Suprapubic skin (tissue), 4 donors: ENCODE measurements around the gene NANS. TPM values are rescaled to one million over a fixed set of nuclear protein-coding genes. Genes with fewer than 3 reads are reported as not detected.
"Not testable (repeated sequence)": the region's sequence is repeated elsewhere in the genome, so short reads cannot be mapped to it uniquely, and the experiment has no call there.

Experiments used
- DNase-seq, 2 donors: peaks; one replicate each; pipeline ENCODE4 v3.0.0-alpha.2; 2019; ENCODE audit warnings: low spot score in 2 of 2
- H3K27ac ChIP-seq: fragments of 200-600 bp; sonication (generic); one replicate; pipeline ENCODE4 v1.5.1; 2019
- H3K27me3 ChIP-seq: fragments of 200-600 bp; sonication (generic); one replicate; pipeline ENCODE4 v1.5.1; 2019
- H3K36me3 ChIP-seq: fragments of 200-600 bp; sonication (generic); one replicate; pipeline ENCODE4 v1.5.1; 2019
- H3K4me1 ChIP-seq: fragments of 200-600 bp; sonication (generic); one replicate; pipeline ENCODE4 v1.5.1; 2019
- H3K4me3 ChIP-seq: fragments of 200-600 bp; sonication (generic); one replicate; pipeline ENCODE4 v1.5.1; 2019; ENCODE audit warnings: mild to moderate bottlenecking
- H3K9me3 ChIP-seq: fragments of 200-600 bp; sonication (generic); one replicate; pipeline ENCODE4 v1.5.1; 2019
- EP300 ChIP-seq: sonication (generic); formaldehyde crosslinking; IDR thresholded peaks from one replicate; pipeline ENCODE4 v1.6.1; 2017; ENCODE audit warnings: antibody characterized with exemption
- POLR2A ChIP-seq, 2 donors: fragments of 450-650 bp; IDR thresholded peaks; one replicate each; pipeline ENCODE4 v1.6.1; 2017; ENCODE audit warnings: antibody characterized with exemption in 2 of 2, mild to moderate bottlenecking in 2 of 2, moderate library complexity in 2 of 2
- POLR2AphosphoS5 ChIP-seq, 3 donors: sonication (generic); formaldehyde crosslinking; IDR thresholded peaks; one replicate each; pipeline ENCODE4 v1.6.1; 2017; ENCODE audit warnings: antibody characterized with exemption in 3 of 3
- WGBS: methylation state at CpG from one replicate; pipeline ENCODE4 v1.1.5; 2018; 5-methylcytosine and 5-hydroxymethylcytosine counted together
- total RNA-seq, 4 donors: library from RNA; depleted of rRNA; stranded (reverse); fragments of >200 nt; gene quantifications; one replicate each; pipeline ENCODE4 v1.1.0, GENCODE V29; 2016
- TF ChIP-seq, protein P1 (sequence below), 2 donors: fragments of 200-600 bp in 1 of 2; fragments of 450-650 bp in 1 of 2; sonication (generic) in 1 of 2; IDR thresholded peaks; one replicate each; pipeline ENCODE4 v1.5.1; 2016 to 2019; ENCODE audit warnings: antibody characterized with exemption in 2 of 2, mild to moderate bottlenecking in 1 of 2, moderate library complexity in 1 of 2

Gene NANS
- total RNA-seq, 4 donors from 2014 or later, result 35.0 to 49.6 (median 45.2) TPM

DNA sequence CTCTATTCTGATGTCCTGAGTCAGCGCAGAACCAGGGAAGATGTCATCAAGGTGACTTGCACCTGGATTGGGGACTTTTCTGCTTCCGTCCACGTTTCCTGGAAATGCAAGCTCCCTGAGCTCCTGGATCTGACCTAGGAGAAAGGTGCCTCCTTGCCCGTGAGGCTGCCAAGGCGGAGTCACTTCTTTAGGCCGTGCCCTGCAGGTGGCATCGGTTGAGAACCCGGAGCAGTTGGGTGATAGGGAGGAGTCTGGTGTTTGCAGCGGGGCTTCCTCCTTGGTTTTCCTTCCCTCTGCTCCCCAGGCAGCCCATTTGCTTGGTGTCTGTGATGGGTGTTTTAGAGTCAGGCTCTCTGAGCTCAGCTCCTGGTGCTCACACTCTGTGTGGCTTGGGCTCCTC, 15.2 kb downstream of the NANS start:
- Histone ChIP-seq H3K4me1 (peaks cover 37% of the 10 kb centered on the region), H3K27me3 (no peaks in the 10 kb centered on the region), H3K36me3 (no peaks in the 10 kb centered on the region), H3K4me3 (no peak overlapping the region), H3K27ac (peak overlapping the region; percentile 50), H3K9me3 (no peaks in the 10 kb centered on the region)
- TF ChIP-seq, protein P1, sequence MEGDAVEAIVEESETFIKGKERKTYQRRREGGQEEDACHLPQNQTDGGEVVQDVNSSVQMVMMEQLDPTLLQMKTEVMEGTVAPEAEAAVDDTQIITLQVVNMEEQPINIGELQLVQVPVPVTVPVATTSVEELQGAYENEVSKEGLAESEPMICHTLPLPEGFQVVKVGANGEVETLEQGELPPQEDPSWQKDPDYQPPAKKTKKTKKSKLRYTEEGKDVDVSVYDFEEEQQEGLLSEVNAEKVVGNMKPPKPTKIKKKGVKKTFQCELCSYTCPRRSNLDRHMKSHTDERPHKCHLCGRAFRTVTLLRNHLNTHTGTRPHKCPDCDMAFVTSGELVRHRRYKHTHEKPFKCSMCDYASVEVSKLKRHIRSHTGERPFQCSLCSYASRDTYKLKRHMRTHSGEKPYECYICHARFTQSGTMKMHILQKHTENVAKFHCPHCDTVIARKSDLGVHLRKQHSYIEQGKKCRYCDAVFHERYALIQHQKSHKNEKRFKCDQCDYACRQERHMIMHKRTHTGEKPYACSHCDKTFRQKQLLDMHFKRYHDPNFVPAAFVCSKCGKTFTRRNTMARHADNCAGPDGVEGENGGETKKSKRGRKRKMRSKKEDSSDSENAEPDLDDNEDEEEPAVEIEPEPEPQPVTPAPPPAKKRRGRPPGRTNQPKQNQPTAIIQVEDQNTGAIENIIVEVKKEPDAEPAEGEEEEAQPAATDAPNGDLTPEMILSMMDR (IDR thresholded peaks at IDR 0.05), result no peak
- TF ChIP-seq POLR2AphosphoS5 (IDR thresholded peaks at IDR 0.05) (no peak), POLR2A (IDR thresholded peaks at IDR 0.05) (no peak), EP300 (no peak)
- WGBS, result 74% methylated on average over 9 of the region's 9 CpGs
- DNase-seq, result peak in 1 of 2 donors; percentile 61

DNA sequence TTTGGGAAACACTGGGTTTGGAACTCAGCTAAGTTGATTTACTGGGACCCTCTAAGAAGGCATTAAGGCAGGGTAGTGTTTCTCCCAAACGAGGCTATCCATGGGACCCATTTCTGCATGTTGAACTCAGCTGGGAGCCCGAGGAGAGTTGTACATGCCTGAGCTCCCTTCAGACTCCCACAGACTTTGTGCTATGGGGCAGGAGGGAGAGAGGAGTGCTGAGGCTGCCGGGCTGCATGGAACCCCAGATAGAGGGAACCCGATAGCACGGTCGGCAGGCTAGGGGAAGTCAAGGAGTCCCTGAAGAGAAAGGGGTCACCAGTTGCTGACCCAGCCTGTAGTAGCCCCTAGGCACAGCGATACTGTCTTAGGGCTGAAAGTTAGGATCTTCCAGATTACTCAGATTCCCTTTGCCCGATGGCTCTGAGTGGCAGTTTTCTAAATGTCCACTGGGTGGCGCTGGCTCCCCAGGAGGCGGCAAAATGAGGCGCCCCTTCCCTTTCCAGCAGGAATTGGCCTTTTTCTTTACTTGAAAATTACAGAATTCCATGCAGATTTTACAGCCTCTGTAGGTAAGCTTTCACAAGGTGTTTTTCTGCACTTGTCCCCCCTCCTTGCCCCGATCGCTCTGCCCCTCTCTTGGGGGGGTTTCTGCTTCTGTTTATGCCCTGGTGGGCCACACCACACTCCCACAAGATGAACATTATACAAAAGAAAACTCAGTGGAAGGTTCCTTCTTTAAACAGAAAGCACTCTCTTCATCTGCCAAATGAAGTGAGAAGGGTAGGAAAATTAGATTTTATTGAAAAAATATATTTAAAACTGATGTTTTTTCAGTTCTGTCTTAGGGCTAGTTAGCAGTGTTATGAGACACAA, 17.8 kb downstream of the NANS start:
- Histone ChIP-seq H3K27ac (peak overlapping the region; percentile 50), H3K9me3 (no peaks in the 10 kb centered on the region), H3K4me1 (peaks cover 37% of the 10 kb centered on the region), H3K36me3 (peaks cover 7% of the 10 kb centered on the region), H3K27me3 (no peaks in the 10 kb centered on the region), H3K4me3 (no peak overlapping the region)
- 36% methylated on average over 13 of the region's 13 CpGs for WGBS
- TF ChIP-seq, protein P1 (IDR thresholded peaks at IDR 0.05), result peak; percentile 58 to 93
- no peak for TF ChIP-seq POLR2A (IDR thresholded peaks at IDR 0.05)
- TF ChIP-seq POLR2AphosphoS5 (IDR thresholded peaks at IDR 0.05), result no peak
- DNase-seq, result no peak

DNA sequence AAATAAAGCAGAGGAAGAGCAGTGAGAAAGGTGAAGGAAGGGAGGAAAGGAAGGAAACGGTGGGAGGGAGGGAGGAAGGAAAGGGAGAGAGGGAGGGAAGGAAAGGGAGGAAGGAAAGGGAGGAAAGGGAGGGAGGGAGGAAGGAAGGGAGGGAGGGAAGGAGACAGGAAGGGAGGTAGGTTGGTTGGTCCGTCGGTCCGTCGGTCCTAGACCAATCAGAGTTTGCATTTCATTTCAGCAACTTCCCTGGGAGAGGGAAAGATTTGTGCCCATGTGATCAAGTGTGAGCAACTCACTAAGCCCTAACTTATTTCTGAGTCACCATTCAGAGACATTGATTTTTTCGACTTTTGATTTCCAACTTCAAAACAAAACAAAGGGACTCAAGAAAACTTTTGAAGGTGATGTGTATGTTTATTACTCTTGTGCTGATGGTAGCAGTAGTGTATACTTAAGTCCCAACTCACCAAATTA, 18.8 kb downstream of the NANS start:
- Histone ChIP-seq H3K27me3 (no peaks in the 10 kb centered on the region), H3K4me3 (no peak overlapping the region), H3K36me3 (peaks cover 16% of the 10 kb centered on the region), H3K9me3 (no peaks in the 10 kb centered on the region), H3K4me1 (peaks cover 37% of the 10 kb centered on the region), H3K27ac (peak overlapping the region; percentile 35)
- TF ChIP-seq POLR2AphosphoS5 (IDR thresholded peaks at IDR 0.05) (no peak), POLR2A (IDR thresholded peaks at IDR 0.05) (no peak), EP300 (no peak)
- TF ChIP-seq, protein P1 (IDR thresholded peaks at IDR 0.05), result no peak
- no peak for DNase-seq
- 13% methylated on average over 6 of the region's 6 CpGs for WGBS

DNA sequence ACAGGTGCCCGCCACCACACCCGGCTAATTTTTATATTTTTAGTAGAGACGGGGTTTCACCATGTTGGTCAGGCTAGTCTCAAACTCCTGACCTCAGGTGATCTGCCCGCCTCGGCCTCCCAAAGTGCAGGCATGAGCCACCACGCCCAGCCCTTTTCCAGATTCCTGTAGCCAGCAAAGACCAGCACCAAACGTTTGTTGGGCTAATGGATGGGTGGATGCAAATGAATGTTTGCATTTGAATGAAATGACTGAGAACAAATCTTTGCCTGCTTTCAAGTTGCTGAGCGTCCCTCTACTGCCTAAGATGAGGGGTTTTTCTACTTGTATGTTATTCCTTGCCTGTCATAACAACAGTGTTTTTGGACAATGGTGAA, 20.0 kb downstream of the NANS start:
- not testable (repeated sequence) for H3K4me3 ChIP-seq, H3K27ac ChIP-seq, H3K27me3 ChIP-seq, H3K9me3 ChIP-seq, DNase-seq
- 88% methylated on average over 8 of the region's 8 CpGs for WGBS
- H3K4me1 ChIP-seq, result peaks cover 34% of the 10 kb centered on the region
- peaks cover 27% of the 10 kb centered on the region for H3K36me3 ChIP-seq

DNA sequence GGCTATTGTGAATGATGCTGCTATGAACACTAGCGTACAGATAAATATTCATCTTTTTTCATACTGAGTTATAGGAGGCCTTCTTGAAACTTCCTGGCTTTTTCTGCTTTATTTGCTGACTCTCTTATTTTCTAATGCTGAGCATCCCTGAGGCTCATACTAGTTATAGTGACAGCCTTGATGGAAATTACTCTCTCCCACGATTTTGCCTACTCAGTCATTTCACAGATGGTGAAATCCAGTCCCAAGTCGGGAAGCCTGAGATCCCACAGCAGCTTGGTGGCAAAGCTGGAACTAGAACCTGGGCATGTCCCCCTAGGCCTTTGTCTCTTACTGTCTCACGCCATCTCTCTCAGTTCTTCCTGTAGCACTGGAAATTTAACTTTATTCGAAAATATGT, 22.4 kb downstream of the NANS start:
- WGBS, result 74% methylated on average over 5 of the region's 5 CpGs
- peaks cover 29% of the 10 kb centered on the region for H3K4me1 ChIP-seq
- no peak for DNase-seq
- no peaks in the 10 kb centered on the region for H3K27me3 ChIP-seq
- peaks cover 50% of the 10 kb centered on the region for H3K36me3 ChIP-seq
- TF ChIP-seq POLR2A (IDR thresholded peaks at IDR 0.05), result no peak
- no peak for TF ChIP-seq POLR2AphosphoS5 (IDR thresholded peaks at IDR 0.05)
- no peak overlapping the region for H3K27ac ChIP-seq
- no peak overlapping the region for H3K4me3 ChIP-seq
- no peaks in the 10 kb centered on the region for H3K9me3 ChIP-seq

DNA sequence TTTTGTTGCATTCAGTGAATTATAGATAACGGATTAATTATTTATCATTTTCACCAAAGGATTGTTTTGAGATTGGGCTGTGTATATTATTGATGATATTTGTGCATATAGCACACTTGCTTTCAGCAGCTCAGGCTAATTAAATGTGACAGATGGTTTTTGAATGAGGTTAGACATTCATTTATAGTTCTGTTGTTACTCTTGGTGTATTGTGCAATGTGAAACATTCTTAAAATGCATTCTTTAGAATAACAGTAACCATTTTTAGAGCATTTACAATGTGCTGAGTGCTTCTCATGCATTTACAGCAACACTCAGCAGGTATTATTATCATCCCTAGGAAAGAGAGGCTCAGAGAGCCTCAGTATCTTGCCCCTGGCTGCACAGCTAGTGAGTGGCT, 23.8 kb downstream of the NANS start:
- no peaks in the 10 kb centered on the region for H3K9me3 ChIP-seq
- H3K27me3 ChIP-seq, result no peaks in the 10 kb centered on the region
- no peak for TF ChIP-seq POLR2AphosphoS5 (IDR thresholded peaks at IDR 0.05)
- TF ChIP-seq EP300, result no peak
- TF ChIP-seq, protein P1 (IDR thresholded peaks at IDR 0.05), result no peak
- no peak for TF ChIP-seq POLR2A (IDR thresholded peaks at IDR 0.05)
- no peak overlapping the region for H3K4me3 ChIP-seq
- H3K36me3 ChIP-seq, result peaks cover 57% of the 10 kb centered on the region
- no peak for DNase-seq
- 91% methylated on average over 1 of the region's 1 CpG for WGBS
- no peak overlapping the region for H3K27ac ChIP-seq
- H3K4me1 ChIP-seq, result peaks cover 17% of the 10 kb centered on the region
